B cell (primary cell): ENCODE results near the gene SIL1. TPM values are rescaled to one million over a fixed set of nuclear protein-coding genes. Genes with fewer than 3 reads are reported as not detected.

Experiments
- ATAC-seq: fragments of 200-7000 bp; cut with Tn5 transposase; one replicate; pipeline ENCODE4 v1.10.0; 2021; ENCODE audit warnings: low read depth, mild to moderate bottlenecking, moderate number of reproducible peaks, moderate library complexity
- CTCF ChIA-PET: fragments of 350-600 bp; sonication (Branson Sonifier 250); formaldehyde crosslinking; loops from one replicate; lab custom pipeline; 2021; ENCODE audit warnings: antibody characterized with exemption, inconsistent platforms; lab: Charles Lee
- POLR2A ChIA-PET: fragments of 350-600 bp; sonication (Branson Sonifier 250); formaldehyde crosslinking; loops from one replicate; lab custom pipeline; 2021; ENCODE audit warnings: antibody characterized with exemption; lab: Charles Lee
- DNase-seq: peaks from one replicate; pipeline ENCODE4 v3.0.0; 2013
- H2AFZ ChIP-seq: 2 replicates; pipeline ENCODE4 v1.6.1; 2012; ENCODE audit warnings: mild to moderate bottlenecking, low read depth, low read length; ENCODE audit not compliant: insufficient read depth, poor library complexity, severe bottlenecking
- H3K27ac ChIP-seq, 2 donors: 1 replicate in 1 of 2; 2 replicates in 1 of 2; pipeline ENCODE4 v1.5.1; 2012 to 2013; ENCODE audit warnings: low read length in 2 of 2, mild to moderate bottlenecking in 2 of 2, moderate library complexity in 1 of 2
- H3K27me3 ChIP-seq, 4 experiments: fragments of 200-600 bp in 1 of 4; sonication (generic) in 1 of 4; replicated peaks in 1 of 4; 1 replicate in 2 of 4; 2 replicates in 2 of 4; pipeline versions ENCODE4 v1.6.1 to v1.7.0; 2013 to 2016; ENCODE audit warnings: low read length in 3 of 4, mild to moderate bottlenecking in 2 of 4, mixed read lengths in 1 of 4, moderate library complexity in 1 of 4; ENCODE audit not compliant: insufficient read depth in 4 of 4, control insufficient read depth in 3 of 4; ENCODE audit errors: control extremely low read depth in 1 of 4
- H3K36me3 ChIP-seq, 2 experiments: replicated peaks in 1 of 2; 1 replicate in 1 of 2; 2 replicates in 1 of 2; pipeline versions ENCODE4 v1.6.1 to v1.7.1; 2013; ENCODE audit warnings: low read length in 1 of 2; ENCODE audit not compliant: insufficient read depth in 2 of 2, control insufficient read depth in 1 of 2; ENCODE audit errors: control extremely low read depth in 1 of 2, extremely low read depth in 1 of 2
- H3K4me1 ChIP-seq, 2 donors: fragments of 200-600 bp in 1 of 2; sonication (generic) in 1 of 2; 1 replicate in 1 of 2; 2 replicates in 1 of 2; pipeline versions ENCODE4 v1.5.1 to v1.6.1; 2013 to 2017; ENCODE audit warnings: low read length in 2 of 2; ENCODE audit not compliant: control insufficient read depth in 2 of 2, insufficient read depth in 2 of 2
- H3K4me2 ChIP-seq: replicated peaks from 2 replicates; pipeline ENCODE3; 2012; ENCODE audit warnings: mild to moderate bottlenecking, low read depth, low read length; ENCODE audit not compliant: poor library complexity, severe bottlenecking
- H3K4me3 ChIP-seq, 5 experiments: fragments of 200-600 bp in 1 of 5; sonication (generic) in 1 of 5; 1 replicate in 3 of 5; 2 replicates in 2 of 5; pipeline versions ENCODE4 v1.5.1 to v1.7.0; 2011 to 2016; ENCODE audit warnings: low read length in 4 of 5, mild to moderate bottlenecking in 4 of 5, low read depth in 2 of 5, control low read depth in 1 of 5, moderate library complexity in 1 of 5; ENCODE audit not compliant: insufficient read depth in 1 of 5; ENCODE audit errors: control extremely low read depth in 1 of 5, extremely low read depth in 1 of 5
- H3K79me2 ChIP-seq: fragments of 200-600 bp; sonication (generic); one replicate; pipeline ENCODE4 v1.6.0; 2016; ENCODE audit warnings: low read length; ENCODE audit not compliant: control insufficient read depth, insufficient read depth
- H3K9ac ChIP-seq: fragments of 200-600 bp; sonication (generic); 2 replicates; pipeline ENCODE4 v1.6.1; 2017; ENCODE audit warnings: mild to moderate bottlenecking, low read length, moderate library complexity
- H3K9me3 ChIP-seq, 3 donors: one replicate each; pipeline versions ENCODE4 v1.6.1 to v1.7.1; 2013; ENCODE audit warnings: low read length in 2 of 3; ENCODE audit not compliant: control insufficient read depth in 2 of 3, insufficient read depth in 1 of 3; ENCODE audit errors: control extremely low read depth in 1 of 3
- H4K20me1 ChIP-seq: 2 replicates; pipeline ENCODE4 v1.6.0; 2012; ENCODE audit warnings: mild to moderate bottlenecking, low read length; ENCODE audit not compliant: insufficient read depth, control insufficient read depth, poor library complexity, severe bottlenecking
- H3K27ac Mint-ChIP-seq: one replicate; pipeline ENCODE4 v1.8.0; 2021; ENCODE audit warnings: mixed read lengths
- H3K27me3 Mint-ChIP-seq: one replicate; pipeline ENCODE4 v1.8.0; 2021; ENCODE audit warnings: mixed read lengths
- H3K4me1 Mint-ChIP-seq: one replicate; pipeline ENCODE4 v1.8.0; 2021; ENCODE audit warnings: mixed read lengths
- H3K4me3 Mint-ChIP-seq: one replicate; pipeline ENCODE4 v1.8.0; 2021; ENCODE audit warnings: mixed read lengths
- H3K9me3 Mint-ChIP-seq: one replicate; pipeline ENCODE4 v1.8.0; 2022; ENCODE audit warnings: mixed read lengths; ENCODE audit not compliant: insufficient read depth
- CTCF ChIP-seq: fragments of 200-600 bp; IDR thresholded peaks from one replicate; pipeline ENCODE4 v1.8.0; 2022; ENCODE audit warnings: antibody characterized with exemption, mild to moderate bottlenecking
- EZH2 ChIP-seq: IDR thresholded peaks from 2 replicates; pipeline ENCODE4 v1.6.1; 2012; ENCODE audit warnings: borderline replicate concordance, low read depth, mild to moderate bottlenecking, moderate library complexity, low read length; ENCODE audit not compliant: insufficient read depth, poor library complexity, severe bottlenecking
- WGBS: methylation state at CpG from one replicate; pipeline ENCODE4 v1.1.5; 2013; ENCODE audit warnings: missing lambda C conversion rate; ENCODE audit not compliant: insufficient coverage; 5-methylcytosine and 5-hydroxymethylcytosine counted together
- intact Hi-C: fragments of 100-400 bp; cut with micrococcal nuclease; formaldehyde crosslinking; loops from one replicate; pipeline ENCODE4 v1.10.0; 2022
- polyA plus RNA-seq: library from polyadenylated mRNA; depleted of rRNA; stranded (reverse); fragments of >200 nt; gene quantifications from 2 replicates; pipeline ENCODE4 v1.2.3, GENCODE V29; 2012
- total RNA-seq, 2 donors: library from RNA; stranded (reverse); fragments of 120-200 nt in 1 of 2; gene quantifications; 1 replicate in 1 of 2; 2 replicates in 1 of 2; pipeline versions ENCODE4 v1.2.3 to v1.2.4, GENCODE V29; 2013 to 2022

The SIL1 gene
- total and polyA plus RNA-seq, 2 donors (not counting 1 experiment from before 2014, with no cell fraction given): 16.9 to 19.8 TPM

- Histone ChIP-seq H2AFZ (no peak overlapping the region), H3K27me3 (no peaks in the 10 kb centered on the region), H3K36me3 (no peaks in the 10 kb centered on the region), H3K27ac (no peak overlapping the region), H3K4me1 (no peaks in the 10 kb centered on the region), H3K4me3 (no peak overlapping the region), H3K9me3 (peaks cover 3 to 40% (median 26%) of the 10 kb centered on the region in 3 donors), H3K4me2 (no peak overlapping the region), H3K79me2 (peaks cover 24% of the 10 kb centered on the region), H3K9ac (no peak overlapping the region), H4K20me1 (no peaks in the 10 kb centered on the region)
- no CpG with 5 or more reads among the region's 1 CpG for WGBS
- POLR2A ChIA-PET: no interaction called here
- no peak for TF ChIP-seq EZH2
- no peak for TF ChIP-seq CTCF
- no peaks in the 10 kb centered on the region for H3K27me3 Mint-ChIP-seq
- no peak for ATAC-seq
- peaks cover 9% of the 10 kb centered on the region for H3K4me1 Mint-ChIP-seq
- H3K27ac Mint-ChIP-seq: no peak overlapping the region
- no peak for DNase-seq
- H3K4me3 Mint-ChIP-seq: no peak overlapping the region
- CTCF ChIA-PET: no interaction called here
- intact Hi-C loops: no loop called here
- H3K9me3 Mint-ChIP-seq: peaks cover 7% of the 10 kb centered on the region
Observed at GRCh38 chr5:139171779-139172404, 26.3 kb downstream of the SIL1 start.

GRCh38 chr5:139167952-139168720 lies 30.0 kb downstream of the SIL1 start:
- Histone ChIP-seq H3K4me3 (no peak overlapping the region), H3K27me3 (no peaks in the 10 kb centered on the region), H2AFZ (no peak overlapping the region), H3K36me3 (no peaks in the 10 kb centered on the region), H3K4me1 (no peaks in the 10 kb centered on the region), H4K20me1 (no peaks in the 10 kb centered on the region), H3K27ac (no peak overlapping the region), H3K4me2 (no peak overlapping the region), H3K79me2 (peaks cover 8% of the 10 kb centered on the region), H3K9me3 (peaks cover 3 to 15% (median 12%) of the 10 kb centered on the region in 3 donors), H3K9ac (no peak overlapping the region)
- Mint-ChIP-seq H3K27me3 (no peaks in the 10 kb centered on the region), H3K4me1 (peaks cover 3% of the 10 kb centered on the region), H3K4me3 (no peak overlapping the region), H3K9me3 (peaks cover 4% of the 10 kb centered on the region), H3K27ac (no peak overlapping the region)
- ChIA-PET CTCF (no interaction called here), POLR2A (no interaction called here)
- intact Hi-C loops: no loop called here
- TF ChIP-seq EZH2: no peak
- no peak for TF ChIP-seq CTCF
- DNase-seq (no peak), ATAC-seq (no peak)
- WGBS: 86% methylated on average over 1 of the region's 5 CpGs
